ENCODE results near the gene C19orf25.
"Not testable (repeated sequence)": the region's sequence is repeated elsewhere in the genome, so short reads cannot be mapped to it uniquely, and the experiment has no call there.

Gene C19orf25

GRCh38 chr19:1450735-1451731 is 28.0 kb downstream of the C19orf25 start:
- intact Hi-C loops (cut with micrococcal nuclease) = no loop called here
- H3K9me3 Mint-ChIP-seq = no peaks in the 10 kb centered on the region
- H3K27me3 Mint-ChIP-seq = peaks cover 92% of the 10 kb centered on the region
- no peak overlapping the region for H3K4me3 Mint-ChIP-seq
- no peak overlapping the region for H3K27ac Mint-ChIP-seq
- H3K4me1 Mint-ChIP-seq (ENCODE audit: low read depth) = peaks cover 19% of the 10 kb centered on the region
- H3K36me3 Mint-ChIP-seq (ENCODE audit: low read depth) = no peaks in the 10 kb centered on the region

GRCh38 chr19:1449467-1450442 is 29.3 kb downstream of the C19orf25 start, which contains the start of gene APC2:
APC2 (plus strand) TSS chr19:1450121; CDS start chr19:1453002, 2,881 bp downstream.
- intact Hi-C loops (cut with micrococcal nuclease) = no loop called here
- Mint-ChIP-seq H3K36me3 (ENCODE audit: low read depth) (no peaks in the 10 kb centered on the region), H3K9me3 (no peaks in the 10 kb centered on the region), H3K27ac (no peak within 1 kb of the TSS), H3K4me1 (ENCODE audit: low read depth) (peaks cover 20% of the 10 kb centered on the region), H3K27me3 (peaks cover 87% of the 10 kb centered on the region), H3K4me3 (no peak within 1 kb of the TSS)

- peaks cover 29% of the 10 kb centered on the region for H3K4me1 Mint-ChIP-seq (ENCODE audit: low read depth)
- intact Hi-C loops (cut with micrococcal nuclease) = no loop called here
- no peaks in the 10 kb centered on the region for H3K9me3 Mint-ChIP-seq
- H3K27ac Mint-ChIP-seq = no peak overlapping the region
- no peak overlapping the region for H3K4me3 Mint-ChIP-seq
- H3K27me3 Mint-ChIP-seq = peaks cover 73% of the 10 kb centered on the region
- H3K36me3 Mint-ChIP-seq (ENCODE audit: low read depth) = peaks cover under 1% of the 10 kb centered on the region
Observed at GRCh38 chr19:1447944-1448343, 31.1 kb downstream of the C19orf25 start.

- Mint-ChIP-seq H3K4me3 (no peak overlapping the region), H3K36me3 (ENCODE audit: low read depth) (peaks cover 5% of the 10 kb centered on the region), H3K27ac (no peak overlapping the region), H3K27me3 (peaks cover 68% of the 10 kb centered on the region), H3K9me3 (no peaks in the 10 kb centered on the region), H3K4me1 (ENCODE audit: low read depth) (peaks cover 33% of the 10 kb centered on the region)
- intact Hi-C loops (cut with micrococcal nuclease) = no loop called here
Observed at GRCh38 chr19:1447504-1447903, 31.5 kb downstream of the C19orf25 start.

GRCh38 chr19:1446713-1447481 is 32.1 kb downstream of the C19orf25 start:
- intact Hi-C loops (cut with micrococcal nuclease) = no loop called here
- Mint-ChIP-seq H3K9me3 (no peaks in the 10 kb centered on the region), H3K4me1 (ENCODE audit: low read depth) (peaks cover 35% of the 10 kb centered on the region), H3K27ac (no peak overlapping the region), H3K4me3 (no peak overlapping the region), H3K36me3 (ENCODE audit: low read depth) (peaks cover 11% of the 10 kb centered on the region), H3K27me3 (peaks cover 62% of the 10 kb centered on the region)

GRCh38 chr19:1445932-1446712 is 32.9 kb downstream of the C19orf25 start:
- intact Hi-C loops (cut with micrococcal nuclease) = no loop called here
- no peak overlapping the region for H3K4me3 Mint-ChIP-seq
- peaks cover 55% of the 10 kb centered on the region for H3K27me3 Mint-ChIP-seq

GRCh38 chr19:1445185-1445931 is 33.7 kb downstream of the C19orf25 start:
- intact Hi-C loops (cut with micrococcal nuclease) = no loop called here
- peaks cover 27% of the 10 kb centered on the region for H3K36me3 Mint-ChIP-seq (ENCODE audit: low read depth)
- H3K4me3 Mint-ChIP-seq = peak overlapping the region; percentile 64
- no peaks in the 10 kb centered on the region for H3K9me3 Mint-ChIP-seq
- peaks cover 48% of the 10 kb centered on the region for H3K4me1 Mint-ChIP-seq (ENCODE audit: low read depth)
- H3K27ac Mint-ChIP-seq = peak overlapping the region; percentile 41
- H3K27me3 Mint-ChIP-seq = peaks cover 47% of the 10 kb centered on the region

More at GRCh38 chr19:1445932-1446712, 32.9 kb downstream of the C19orf25 start:
- peaks cover 19% of the 10 kb centered on the region for H3K36me3 Mint-ChIP-seq (ENCODE audit: low read depth)
- peaks cover 40% of the 10 kb centered on the region for H3K4me1 Mint-ChIP-seq (ENCODE audit: low read depth)
- no peak overlapping the region for H3K27ac Mint-ChIP-seq
- no peaks in the 10 kb centered on the region for H3K9me3 Mint-ChIP-seq

- H3K36me3 Mint-ChIP-seq (ENCODE audit: low read depth) = peaks cover 47% of the 10 kb centered on the region
- peaks cover 58% of the 10 kb centered on the region for H3K4me1 Mint-ChIP-seq (ENCODE audit: low read depth)
- intact Hi-C loops (cut with micrococcal nuclease) = no loop called here
- H3K9me3 Mint-ChIP-seq = no peaks in the 10 kb centered on the region
- no peak overlapping the region for H3K4me3 Mint-ChIP-seq
- H3K27me3 Mint-ChIP-seq = peaks cover 17% of the 10 kb centered on the region
- H3K27ac Mint-ChIP-seq = no peak overlapping the region
Observed at GRCh38 chr19:1441677-1442438, 37.2 kb downstream of the C19orf25 start.

- Mint-ChIP-seq H3K27ac (no peak overlapping the region), H3K9me3 (no peaks in the 10 kb centered on the region), H3K27me3 (peaks cover 11% of the 10 kb centered on the region), H3K4me3 (no peak overlapping the region), H3K36me3 (ENCODE audit: low read depth) (peaks cover 47% of the 10 kb centered on the region), H3K4me1 (ENCODE audit: low read depth) (peaks cover 63% of the 10 kb centered on the region)
- intact Hi-C loops (cut with micrococcal nuclease) = no loop called here
Observed at GRCh38 chr19:1441022-1441426, 38.0 kb downstream of the C19orf25 start.

GRCh38 chr19:1440418-1440801 is 38.6 kb downstream of the C19orf25 start:
- H3K36me3 Mint-ChIP-seq (ENCODE audit: low read depth) = peaks cover 54% of the 10 kb centered on the region
- intact Hi-C loops (cut with micrococcal nuclease) = no loop called here
- H3K27ac Mint-ChIP-seq = no peak overlapping the region
- H3K4me3 Mint-ChIP-seq = peak overlapping the region; percentile 21
- H3K27me3 Mint-ChIP-seq = peaks cover 9% of the 10 kb centered on the region
- peaks cover 65% of the 10 kb centered on the region for H3K4me1 Mint-ChIP-seq (ENCODE audit: low read depth)
- no peaks in the 10 kb centered on the region for H3K9me3 Mint-ChIP-seq

GRCh38 chr19:1439525-1440417 is 39.2 kb downstream of the C19orf25 start:
- Mint-ChIP-seq H3K27ac (peak overlapping the region; percentile 98), H3K36me3 (ENCODE audit: low read depth) (peaks cover 60% of the 10 kb centered on the region), H3K4me1 (ENCODE audit: low read depth) (peaks cover 63% of the 10 kb centered on the region), H3K4me3 (peak overlapping the region; percentile 100)
- intact Hi-C loops (cut with micrococcal nuclease); H3K9me3 Mint-ChIP-seq; H3K27me3 Mint-ChIP-seq: not testable (repeated sequence)

Data from dendritic cell treated with granulocyte-macrophage colony-stimulating factor and Interleukin-4, amounts not matched to agents 40 ng/mL and 50 ng/mL, for 4 days (primary cell).